HUES48 (cell line): ENCODE results near the gene ADARB2.
"Not testable (repeated sequence)": the region's sequence is repeated elsewhere in the genome, so short reads cannot be mapped to it uniquely, and the experiment has no call there.

Experiments
- H3K27ac ChIP-seq: one replicate; pipeline ENCODE4 v1.7.0; 2013; ENCODE audit warnings: low read depth, low read length, inconsistent platforms
- H3K27me3 ChIP-seq: 2 replicates; pipeline ENCODE4 v1.6.1; 2013; ENCODE audit warnings: mild to moderate bottlenecking, low read length; ENCODE audit not compliant: control insufficient read depth, insufficient read depth
- H3K36me3 ChIP-seq: 2 replicates; pipeline ENCODE4 v1.6.1; 2013; ENCODE audit warnings: low read length; ENCODE audit not compliant: control insufficient read depth, insufficient read depth
- H3K4me1 ChIP-seq: 2 replicates; pipeline ENCODE4 v1.6.1; 2013; ENCODE audit warnings: mild to moderate bottlenecking, low read length; ENCODE audit not compliant: control insufficient read depth, insufficient read depth
- H3K4me3 ChIP-seq: 2 replicates; pipeline ENCODE4 v1.5.1; 2013; ENCODE audit warnings: mild to moderate bottlenecking, low read depth, low read length
- H3K9ac ChIP-seq: 2 replicates; pipeline ENCODE4 v1.6.1; 2013; ENCODE audit warnings: mild to moderate bottlenecking, low read depth, low read length, moderate library complexity
- H3K9me3 ChIP-seq: 2 replicates; pipeline ENCODE4 v1.6.1; 2013; ENCODE audit warnings: low read length; ENCODE audit not compliant: control insufficient read depth, insufficient read depth

Gene ADARB2

GRCh38 chr10:1474376-1475097 lies 262.8 kb downstream of the ADARB2 start:
- H3K27ac ChIP-seq, result no peak overlapping the region
- H3K4me1 ChIP-seq, result peaks cover 12% of the 10 kb centered on the region; the same call in 1 of the 2 replicates
- H3K36me3 ChIP-seq, result no peaks in the 10 kb centered on the region
- H3K9me3 ChIP-seq, result peaks cover 11% of the 10 kb centered on the region
- H3K27me3 ChIP-seq, result no peaks in the 10 kb centered on the region
- H3K9ac ChIP-seq, result no peak overlapping the region
- H3K4me3 ChIP-seq, result no peak overlapping the region

DNA sequence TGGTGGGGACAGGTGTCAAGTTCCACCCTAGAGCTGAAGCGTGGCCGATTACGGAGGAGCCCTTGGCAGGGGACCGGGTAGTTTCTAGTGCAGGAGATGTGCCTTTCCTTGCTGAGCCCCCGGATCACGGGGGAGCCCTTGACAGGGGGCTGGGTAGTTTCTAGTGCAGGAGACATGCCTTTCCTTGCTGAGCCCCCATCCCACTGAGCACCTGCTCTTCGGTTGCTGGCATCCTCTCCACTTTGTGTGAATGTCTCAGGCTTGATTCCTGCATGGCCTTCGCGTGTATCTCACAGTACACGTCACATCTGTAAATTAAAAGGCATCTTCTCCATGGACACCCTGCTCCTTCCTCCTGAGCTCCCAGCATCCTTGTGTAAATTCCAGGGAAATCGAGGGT lies 263.5 kb downstream of the ADARB2 start:
- Histone ChIP-seq H3K4me3 (no peak overlapping the region), H3K9ac (no peak overlapping the region), H3K9me3 (peaks cover 7% of the 10 kb centered on the region), H3K4me1 (peaks cover 12% of the 10 kb centered on the region; the same call in 1 of the 2 replicates), H3K36me3 (no peaks in the 10 kb centered on the region), H3K27me3 (no peaks in the 10 kb centered on the region), H3K27ac (no peak overlapping the region)

- no peak overlapping the region for H3K27ac ChIP-seq
- H3K36me3 ChIP-seq, result no peaks in the 10 kb centered on the region
- peaks cover 12% of the 10 kb centered on the region; the same call in 1 of the 2 replicates for H3K4me1 ChIP-seq
- H3K9ac ChIP-seq, result no peak overlapping the region
- H3K9me3 ChIP-seq, result peaks cover 3% of the 10 kb centered on the region; the same call in 1 of the 2 replicates
- no peaks in the 10 kb centered on the region for H3K27me3 ChIP-seq
- H3K4me3 ChIP-seq, result no peak overlapping the region
Measured at GRCh38 chr10:1472178-1472958, 265.0 kb downstream of the ADARB2 start.

DNA sequence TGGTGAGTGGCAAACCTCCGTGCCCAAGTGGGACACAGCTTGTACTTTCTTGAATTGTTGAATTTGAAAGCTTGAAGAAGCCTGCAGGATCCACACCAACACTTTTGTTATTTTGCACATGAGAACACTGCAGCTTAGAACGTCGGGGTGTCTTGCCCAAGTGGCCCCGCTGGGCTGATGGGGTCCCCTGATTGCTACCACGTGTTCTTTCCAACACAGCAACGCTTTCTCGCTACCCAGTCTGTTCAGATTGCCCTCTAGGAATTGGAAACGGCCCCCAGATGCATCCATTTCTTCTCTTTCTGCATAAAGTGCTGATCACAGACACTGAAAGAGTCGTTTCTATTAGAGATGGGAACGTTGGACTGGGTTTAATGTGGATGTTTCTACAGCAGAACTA lies 268.5 kb downstream of the ADARB2 start:
- H3K36me3 ChIP-seq, result no peaks in the 10 kb centered on the region
- H3K4me3 ChIP-seq, result no peak overlapping the region
- H3K27ac ChIP-seq, result no peak overlapping the region
- no peaks in the 10 kb centered on the region for H3K4me1 ChIP-seq
- no peak overlapping the region for H3K9ac ChIP-seq
- H3K27me3 ChIP-seq, result no peaks in the 10 kb centered on the region
- H3K9me3 ChIP-seq, result no peaks in the 10 kb centered on the region

- no peaks in the 10 kb centered on the region for H3K36me3 ChIP-seq
Measured at GRCh38 chr10:1467334-1468076, 269.8 kb downstream of the ADARB2 start.

GRCh38 chr10:1465993-1466764 lies 271.1 kb downstream of the ADARB2 start:
- no peaks in the 10 kb centered on the region for H3K4me1 ChIP-seq
- no peaks in the 10 kb centered on the region for H3K36me3 ChIP-seq
- H3K27ac ChIP-seq, result no peak overlapping the region
- H3K4me3 ChIP-seq, result no peak overlapping the region
- no peaks in the 10 kb centered on the region for H3K9me3 ChIP-seq
- H3K27me3 ChIP-seq, result no peaks in the 10 kb centered on the region
- no peak overlapping the region for H3K9ac ChIP-seq

More at GRCh38 chr10:1467334-1468076, 269.8 kb downstream of the ADARB2 start:
- no peak overlapping the region for H3K4me3 ChIP-seq
- no peak overlapping the region for H3K9ac ChIP-seq
- H3K9me3 ChIP-seq, result no peaks in the 10 kb centered on the region
- H3K4me1 ChIP-seq, result no peaks in the 10 kb centered on the region
- no peak overlapping the region for H3K27ac ChIP-seq
- H3K27me3 ChIP-seq, result no peaks in the 10 kb centered on the region

- H3K4me3 ChIP-seq, result no peak overlapping the region
- H3K9ac ChIP-seq, result no peak overlapping the region
- H3K36me3 ChIP-seq, result no peaks in the 10 kb centered on the region
- no peaks in the 10 kb centered on the region for H3K27me3 ChIP-seq
- H3K9me3 ChIP-seq, result no peaks in the 10 kb centered on the region
- no peaks in the 10 kb centered on the region for H3K4me1 ChIP-seq
- no peak overlapping the region for H3K27ac ChIP-seq
Measured at GRCh38 chr10:1465418-1465911, 271.9 kb downstream of the ADARB2 start.

- H3K9me3 ChIP-seq, result no peaks in the 10 kb centered on the region
- no peaks in the 10 kb centered on the region for H3K4me1 ChIP-seq
- H3K4me3 ChIP-seq, result no peak overlapping the region
- no peak overlapping the region for H3K27ac ChIP-seq
- H3K36me3 ChIP-seq, result no peaks in the 10 kb centered on the region
- no peak overlapping the region for H3K9ac ChIP-seq
- H3K27me3 ChIP-seq, result no peaks in the 10 kb centered on the region
Measured at GRCh38 chr10:1464881-1465417, 272.4 kb downstream of the ADARB2 start.

DNA sequence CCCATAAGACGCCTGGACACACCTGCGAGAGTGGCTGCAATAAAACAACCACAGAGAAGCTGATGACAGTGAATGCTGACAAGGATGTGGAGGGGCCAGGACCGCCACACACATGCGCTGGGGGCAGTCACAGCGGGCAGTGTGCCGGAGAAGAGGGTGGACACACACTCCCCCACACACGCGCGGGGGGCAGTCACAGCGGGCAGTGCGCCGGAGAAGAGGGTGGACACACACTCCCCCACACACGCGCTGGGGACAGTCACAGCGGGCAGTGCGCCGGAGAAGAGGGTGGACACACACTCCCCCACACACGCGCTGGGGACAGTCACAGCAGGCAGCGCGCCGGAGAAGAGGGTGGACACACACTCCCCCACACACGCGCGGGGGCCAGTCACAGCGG lies 273.4 kb downstream of the ADARB2 start:
- not testable (repeated sequence) for H3K9me3 ChIP-seq, H3K4me3 ChIP-seq, H3K27me3 ChIP-seq, H3K27ac ChIP-seq, H3K9ac ChIP-seq, H3K36me3 ChIP-seq, H3K4me1 ChIP-seq

- no peaks in the 10 kb centered on the region for H3K9me3 ChIP-seq
- H3K27ac ChIP-seq, result no peak overlapping the region
- H3K4me3 ChIP-seq, result no peak overlapping the region
- no peak overlapping the region for H3K9ac ChIP-seq
- H3K4me1 ChIP-seq, result no peaks in the 10 kb centered on the region
- H3K36me3 ChIP-seq, result no peaks in the 10 kb centered on the region
- no peaks in the 10 kb centered on the region for H3K27me3 ChIP-seq
Measured at GRCh38 chr10:1462994-1463633, 274.2 kb downstream of the ADARB2 start.
